WTC11 (cell line): ENCODE data around the gene BMP4. TPM values are rescaled to one million over a fixed set of nuclear protein-coding genes. Genes with fewer than 3 reads are reported as not detected.

Source experiments
- ATAC-seq: fragments of 200-7000 bp; cut with Tn5 transposase; 2 replicates; pipeline ENCODE4 v1.10.0; 2021; ENCODE audit warnings: mild to moderate bottlenecking, moderate library complexity
- CTCF ChIA-PET: fragments of 300-600 bp; sonication (Branson Sonifier 250); formaldehyde crosslinking; loops from one replicate; lab custom pipeline; 2021; ENCODE audit warnings: antibody characterized with exemption; lab: Charles Lee
- POLR2A ChIA-PET: fragments of 350-600 bp; sonication (Branson Sonifier 250); formaldehyde crosslinking; loops from one replicate; lab custom pipeline; 2021; ENCODE audit warnings: antibody characterized with exemption; lab: Charles Lee
- DNase-seq: peaks from one replicate; pipeline ENCODE4 v3.0.0; 2021; ENCODE audit warnings: low spot score
- H3K27ac Mint-ChIP-seq: 2 replicates; pipeline ENCODE4 v1.8.0; 2021; ENCODE audit warnings: mixed read lengths
- H3K27me3 Mint-ChIP-seq: 2 replicates; pipeline ENCODE4 v1.8.0; 2021; ENCODE audit warnings: low read depth, mild to moderate bottlenecking, moderate library complexity, mixed read lengths
- H3K36me3 Mint-ChIP-seq: 2 replicates; pipeline ENCODE4 v1.8.0; 2021; ENCODE audit warnings: mixed read lengths
- H3K4me1 Mint-ChIP-seq: 2 replicates; pipeline ENCODE4 v1.8.0; 2022; ENCODE audit warnings: mixed read lengths
- H3K4me3 Mint-ChIP-seq: 2 replicates; pipeline ENCODE4 v1.8.0; 2021; ENCODE audit warnings: mild to moderate bottlenecking, moderate library complexity, mixed read lengths
- H3K9me3 Mint-ChIP-seq: 2 replicates; pipeline ENCODE4 v1.8.0; 2021; ENCODE audit warnings: mixed read lengths
- ATF1 ChIP-seq: sonication (generic); formaldehyde crosslinking; IDR thresholded peaks from 2 replicates; pipeline ENCODE4 v1.8.1; 2023; ENCODE audit warnings: mild to moderate bottlenecking, moderate library complexity, missing genetic modification reagents
- ATF6 ChIP-seq: sonication (generic); formaldehyde crosslinking; IDR thresholded peaks from 2 replicates; pipeline ENCODE4 v1.8.1; 2023; ENCODE audit warnings: mild to moderate bottlenecking, missing genetic modification reagents
- CBFB ChIP-seq: sonication (generic); formaldehyde crosslinking; IDR thresholded peaks from 2 replicates; pipeline ENCODE4 v1.8.1; 2022; ENCODE audit warnings: mild to moderate bottlenecking, low read depth, missing genetic modification reagents
- E2F1 ChIP-seq: sonication (generic); formaldehyde crosslinking; IDR thresholded peaks from 2 replicates; pipeline ENCODE4 v1.8.0; 2022; ENCODE audit warnings: mild to moderate bottlenecking, missing genetic modification reagents
- ELF4 ChIP-seq: sonication (generic); formaldehyde crosslinking; IDR thresholded peaks from 2 replicates; pipeline ENCODE4 v1.8.1; 2022; ENCODE audit warnings: low read depth, mild to moderate bottlenecking, moderate library complexity, missing genetic modification reagents
- HMGA2 ChIP-seq: fragments of 250-450 bp; sonication (Bioruptor Pico); IDR thresholded peaks from 2 replicates; pipeline ENCODE4 v1.4.0; 2021; ENCODE audit warnings: mild to moderate bottlenecking, moderate library complexity
- HMGXB4 ChIP-seq: sonication (generic); formaldehyde crosslinking; IDR thresholded peaks from 2 replicates; pipeline ENCODE4 v1.8.1; 2023; ENCODE audit warnings: mild to moderate bottlenecking, moderate library complexity, missing genetic modification reagents
- JUN ChIP-seq: sonication (generic); formaldehyde crosslinking; IDR thresholded peaks from 2 replicates; pipeline ENCODE4 v1.8.0; 2023; ENCODE audit warnings: mild to moderate bottlenecking, missing genetic modification reagents
- MAX ChIP-seq: sonication (generic); formaldehyde crosslinking; IDR thresholded peaks from 2 replicates; pipeline ENCODE4 v1.8.0; 2022; ENCODE audit warnings: mild to moderate bottlenecking, missing genetic modification reagents
- MXD4 ChIP-seq: fragments of 250-450 bp; sonication (Bioruptor Pico); IDR thresholded peaks from 2 replicates; pipeline ENCODE4 v1.8.0; 2021; ENCODE audit warnings: mild to moderate bottlenecking, moderate library complexity, borderline replicate concordance
- NFATC4 ChIP-seq: fragments of 250-450 bp; sonication (Bioruptor Pico); IDR thresholded peaks from 2 replicates; pipeline ENCODE4 v1.9.0; 2021; ENCODE audit warnings: mild to moderate bottlenecking
- PRDM15 ChIP-seq: sonication (generic); formaldehyde crosslinking; IDR thresholded peaks from 2 replicates; pipeline ENCODE4 v1.8.0; 2022; ENCODE audit warnings: missing genetic modification reagents
- SP1 ChIP-seq: sonication (generic); formaldehyde crosslinking; conservative IDR thresholded peaks from 2 replicates; pipeline ENCODE4 v1.8.1; 2022; ENCODE audit warnings: missing genetic modification reagents
- STAT6 ChIP-seq: sonication (generic); formaldehyde crosslinking; conservative IDR thresholded peaks from 2 replicates; pipeline ENCODE4 v1.8.1; 2023; ENCODE audit warnings: mild to moderate bottlenecking, low read depth, missing genetic modification reagents, moderate library complexity
- TCF7 ChIP-seq: sonication (generic); formaldehyde crosslinking; IDR thresholded peaks from 2 replicates; pipeline ENCODE4 v1.8.0; 2022; ENCODE audit warnings: mild to moderate bottlenecking, low read depth, missing genetic modification reagents, moderate library complexity
- ZBTB43 ChIP-seq: sonication (generic); formaldehyde crosslinking; IDR thresholded peaks from 2 replicates; pipeline ENCODE4 v1.8.1; 2023; ENCODE audit warnings: mild to moderate bottlenecking, missing genetic modification reagents
- ZNF121 ChIP-seq: sonication (generic); formaldehyde crosslinking; IDR thresholded peaks from 2 replicates; pipeline ENCODE4 v1.8.0; 2023; ENCODE audit warnings: missing genetic modification reagents
- ZNF138 ChIP-seq: sonication (generic); formaldehyde crosslinking; conservative IDR thresholded peaks from 2 replicates; pipeline ENCODE4 v1.8.1; 2022; ENCODE audit warnings: mild to moderate bottlenecking, moderate library complexity, missing genetic modification reagents
- ZNF416 ChIP-seq: fragments of 250-450 bp; sonication (Bioruptor Pico); IDR thresholded peaks from 2 replicates; pipeline ENCODE4 v1.9.0; 2021; ENCODE audit warnings: mild to moderate bottlenecking, inconsistent platforms
- ZNF425 ChIP-seq: fragments of 250-450 bp; sonication (Bioruptor Pico); conservative IDR thresholded peaks from 2 replicates; pipeline ENCODE4 v1.9.0; 2021; ENCODE audit warnings: mild to moderate bottlenecking
- total RNA-seq: library from RNA; stranded (reverse); gene quantifications from 3 replicates; pipeline ENCODE4 v1.2.3, GENCODE V29; 2021

BMP4 gene
- total RNA-seq, 1 experiment from 2014 or later: 7.8 TPM

GRCh38 chr14:53963320-53964227, 6.9 kb upstream of the BMP4 start (continued):
- peak; percentile 38; the same call in 1 of the 2 replicates for TF ChIP-seq MAX (CRISPR knock-in tag)
- no peak for TF ChIP-seq NFATC4 (CRISPR knock-in tag)
- TF ChIP-seq ZNF425: no peak
- TF ChIP-seq HMGXB4 (CRISPR knock-in tag): no peak

GRCh38 chr14:53962953-53963319, 6.3 kb upstream of the BMP4 start:
- DNase-seq: no peak
- ChIA-PET POLR2A (no interaction called here), CTCF (interaction anchor here (0.5 to 2.4 kb wide), 10 partner anchors 10 to 1127 kb away, joined by 3 to 12 read pairs (median 4); no protein-coding TSS in a partner anchor)
- no peak; the same call in 1 of the 2 replicates for ATAC-seq
- peaks cover 79% of the 10 kb centered on the region for H3K27me3 Mint-ChIP-seq
- peaks cover 5% of the 10 kb centered on the region for H3K9me3 Mint-ChIP-seq
- H3K4me3 Mint-ChIP-seq: peak overlapping the region; percentile 77
- no peak overlapping the region for H3K27ac Mint-ChIP-seq
- peaks cover 42% of the 10 kb centered on the region for H3K4me1 Mint-ChIP-seq
- no peaks in the 10 kb centered on the region; the same call in 1 of the 2 replicates for H3K36me3 Mint-ChIP-seq
- TF ChIP-seq MXD4: no peak
- no peak for TF ChIP-seq ELF4 (CRISPR knock-in tag)
- TF ChIP-seq SP1: no peak
- TF ChIP-seq HMGA2 (CRISPR knock-in tag): no peak
- no peak for TF ChIP-seq ATF1 (CRISPR knock-in tag)
- no peak for TF ChIP-seq PRDM15 (CRISPR knock-in tag)
- TF ChIP-seq STAT6 (CRISPR knock-in tag): no peak
- no peak for TF ChIP-seq ZBTB43 (CRISPR knock-in tag)
- TF ChIP-seq JUN (CRISPR knock-in tag): no peak
- no peak for TF ChIP-seq ZNF121 (CRISPR knock-in tag)
- TF ChIP-seq ATF6 (CRISPR knock-in tag): no peak
- no peak for TF ChIP-seq ZNF138
- TF ChIP-seq ZNF416: no peak
- no peak for TF ChIP-seq TCF7 (CRISPR knock-in tag)
- TF ChIP-seq E2F1 (CRISPR knock-in tag): no peak
- no peak for TF ChIP-seq CBFB (CRISPR knock-in tag)
